HEK293 (cell line): ENCODE measurements around the gene AKAIN1.

Experiments used
- CTCF ChIA-PET: fragments of 350-600 bp; formaldehyde crosslinking; extraction: SDS; loops from one replicate; lab custom pipeline; 2021; ENCODE audit warnings: antibody characterized with exemption; lab: Yijun Ruan, JAX
- POLR2A ChIA-PET: fragments of 300-600 bp; formaldehyde crosslinking; extraction: SDS; loops from one replicate; lab custom pipeline; 2020; ENCODE audit warnings: antibody characterized with exemption, inconsistent platforms; lab: Yijun Ruan, JAX
- H3K27ac ChIP-seq: fragments of 200-500 bp; sonication (Bioruptor generic); 2 replicates; pipeline ENCODE4 v1.5.1; 2014; ENCODE audit warnings: low read depth, low read length, control low read depth, inconsistent platforms; ENCODE audit errors: extremely low read depth
- H3K36me3 ChIP-seq, 2 experiments: fragments of 200-500 bp in 1 of 2; sonication (Bioruptor generic) in 1 of 2; 1 replicate in 1 of 2; 2 replicates in 1 of 2; pipeline ENCODE4 v1.5.1; 2014 to 2017; ENCODE audit warnings: inconsistent platforms in 2 of 2, low read length in 2 of 2; ENCODE audit not compliant: control insufficient read depth in 2 of 2, insufficient read depth in 1 of 2
- H3K4me1 ChIP-seq: fragments of 200-500 bp; sonication (Bioruptor generic); 2 replicates; pipeline ENCODE4 v1.5.1; 2014; ENCODE audit warnings: mild to moderate bottlenecking, low read length, inconsistent platforms; ENCODE audit not compliant: control insufficient read depth, insufficient read depth
- H3K4me3 ChIP-seq: 2 replicates; pipeline ENCODE4 v1.5.1; 2011; ENCODE audit warnings: low read depth, mild to moderate bottlenecking, control low read depth, low read length, moderate library complexity
- H3K9me3 ChIP-seq: fragments of 200-500 bp; sonication (Bioruptor generic); 2 replicates; pipeline ENCODE4 v1.5.1; 2014; ENCODE audit warnings: low read depth, low read length, inconsistent platforms; ENCODE audit not compliant: control insufficient read depth, insufficient read depth
- ATF2 ChIP-seq: fragments of 450-650 bp; formaldehyde crosslinking; IDR thresholded peaks from 2 replicates; pipeline ENCODE4 v1.5.1; 2016; ENCODE audit warnings: missing biosample characterization, missing genetic modification characterization, low read depth
- BCL11A ChIP-seq: fragments of 450-650 bp; formaldehyde crosslinking; IDR thresholded peaks from 2 replicates; pipeline ENCODE4 v1.5.1; 2016; ENCODE audit warnings: low read depth, missing biosample characterization, missing genetic modification characterization
- KLF1 ChIP-seq: fragments of 450-650 bp; formaldehyde crosslinking; IDR thresholded peaks from 2 replicates; pipeline ENCODE4 v1.5.1; 2016; ENCODE audit warnings: missing biosample characterization, missing genetic modification characterization
- KLF16 ChIP-seq: fragments of 450-650 bp; formaldehyde crosslinking; IDR thresholded peaks from 2 replicates; pipeline ENCODE4 v1.5.1; 2017; ENCODE audit warnings: missing biosample characterization, missing genetic modification characterization
- KLF17 ChIP-seq: fragments of 450-650 bp; formaldehyde crosslinking; IDR thresholded peaks from 2 replicates; pipeline ENCODE4 v1.5.1; 2016; ENCODE audit warnings: missing biosample characterization, missing genetic modification characterization
- REPIN1 ChIP-seq: fragments of 450-650 bp; formaldehyde crosslinking; IDR thresholded peaks from 2 replicates; pipeline ENCODE4 v1.5.1; 2017; ENCODE audit warnings: missing biosample characterization, missing genetic modification characterization, low read depth
- SALL2 ChIP-seq: fragments of 450-650 bp; formaldehyde crosslinking; IDR thresholded peaks from 2 replicates; pipeline ENCODE4 v1.5.0; 2017; ENCODE audit warnings: missing biosample characterization, mild to moderate bottlenecking, missing genetic modification characterization, borderline replicate concordance
- SETDB1 ChIP-seq: IDR thresholded peaks from one replicate; pipeline ENCODE4 v1.6.1; 2017; ENCODE audit warnings: mild to moderate bottlenecking, low read length, moderate library complexity, mixed read lengths; ENCODE audit not compliant: insufficient read length
- TSHZ1 ChIP-seq: fragments of 450-650 bp; formaldehyde crosslinking; IDR thresholded peaks from 2 replicates; pipeline ENCODE4 v1.5.1; 2016; ENCODE audit warnings: missing biosample characterization, missing genetic modification characterization, borderline replicate concordance
- WT1 ChIP-seq: fragments of 450-650 bp; formaldehyde crosslinking; IDR thresholded peaks from 2 replicates; pipeline ENCODE4 v1.5.1; 2016; ENCODE audit warnings: missing biosample characterization, missing genetic modification characterization
- ZBTB20 ChIP-seq: fragments of 450-650 bp; formaldehyde crosslinking; IDR thresholded peaks from 2 replicates; pipeline ENCODE4 v1.5.1; 2016; ENCODE audit warnings: missing biosample characterization, missing genetic modification characterization
- ZBTB8A ChIP-seq: fragments of 450-650 bp; formaldehyde crosslinking; IDR thresholded peaks from 2 replicates; pipeline ENCODE4 v1.5.1; 2016; ENCODE audit warnings: missing biosample characterization, missing genetic modification characterization
- ZNF138 ChIP-seq: fragments of 450-650 bp; formaldehyde crosslinking; IDR thresholded peaks from 2 replicates; pipeline ENCODE4 v1.5.1; 2016; ENCODE audit warnings: missing biosample characterization, missing genetic modification characterization, borderline replicate concordance
- ZNF146 ChIP-seq: fragments of 450-650 bp; formaldehyde crosslinking; IDR thresholded peaks from 2 replicates; pipeline ENCODE4 v1.5.1; 2016; ENCODE audit warnings: missing biosample characterization, missing genetic modification characterization
- ZNF148 ChIP-seq: fragments of 450-650 bp; formaldehyde crosslinking; IDR thresholded peaks from 2 replicates; pipeline ENCODE4 v1.5.0; 2017; ENCODE audit warnings: missing biosample characterization, missing genetic modification characterization, borderline replicate concordance
- ZNF157 ChIP-seq: fragments of 450-650 bp; formaldehyde crosslinking; IDR thresholded peaks from 2 replicates; pipeline ENCODE4 v1.5.1; 2016; ENCODE audit warnings: missing biosample characterization, missing genetic modification characterization
- ZNF174 ChIP-seq: fragments of 450-650 bp; formaldehyde crosslinking; IDR thresholded peaks from 2 replicates; pipeline ENCODE4 v1.5.0; 2017; ENCODE audit warnings: missing biosample characterization, mild to moderate bottlenecking, missing genetic modification characterization
- ZNF202 ChIP-seq: fragments of 450-650 bp; formaldehyde crosslinking; IDR thresholded peaks from 2 replicates; pipeline ENCODE4 v1.5.1; 2016; ENCODE audit warnings: missing biosample characterization, missing genetic modification characterization, borderline replicate concordance
- ZNF221 ChIP-seq: fragments of 450-650 bp; formaldehyde crosslinking; IDR thresholded peaks from 2 replicates; pipeline ENCODE4 v1.5.1; 2017; ENCODE audit warnings: missing biosample characterization, missing genetic modification characterization, borderline replicate concordance
- ZNF311 ChIP-seq: fragments of 450-650 bp; formaldehyde crosslinking; IDR thresholded peaks from 2 replicates; pipeline ENCODE4 v1.5.1; 2017; ENCODE audit warnings: missing biosample characterization, missing genetic modification characterization, borderline replicate concordance
- ZNF335 ChIP-seq: fragments of 450-650 bp; formaldehyde crosslinking; conservative IDR thresholded peaks from 2 replicates; pipeline ENCODE4 v1.5.1; 2016; ENCODE audit warnings: missing biosample characterization, missing genetic modification characterization
- ZNF391 ChIP-seq: fragments of 450-650 bp; formaldehyde crosslinking; IDR thresholded peaks from 2 replicates; pipeline ENCODE4 v1.5.1; 2016; ENCODE audit warnings: low read depth, missing biosample characterization, missing genetic modification characterization, borderline replicate concordance
- ZNF529 ChIP-seq: fragments of 450-650 bp; formaldehyde crosslinking; IDR thresholded peaks from 2 replicates; pipeline ENCODE4 v1.5.1; 2017; ENCODE audit warnings: missing genetic modification characterization, missing biosample characterization; ENCODE audit not compliant: insufficient replicate concordance
- ZNF560 ChIP-seq: fragments of 450-650 bp; formaldehyde crosslinking; IDR thresholded peaks from 2 replicates; pipeline ENCODE4 v1.5.1; 2017; ENCODE audit warnings: missing biosample characterization, missing genetic modification characterization, borderline replicate concordance
- ZNF621 ChIP-seq: fragments of 450-650 bp; formaldehyde crosslinking; IDR thresholded peaks from 2 replicates; pipeline ENCODE4 v1.5.1; 2017; ENCODE audit warnings: missing biosample characterization, missing genetic modification characterization
- ZNF623 ChIP-seq: fragments of 450-650 bp; formaldehyde crosslinking; IDR thresholded peaks from 2 replicates; pipeline ENCODE4 v1.5.1; 2016; ENCODE audit warnings: missing biosample characterization, missing genetic modification characterization
- ZNF677 ChIP-seq: fragments of 450-650 bp; IDR thresholded peaks from 2 replicates; pipeline ENCODE4 v1.5.0; 2018; ENCODE audit warnings: missing biosample characterization, mild to moderate bottlenecking, missing genetic modification characterization, moderate library complexity
- ZNF76 ChIP-seq: fragments of 450-650 bp; formaldehyde crosslinking; IDR thresholded peaks from 2 replicates; pipeline ENCODE4; 2016; ENCODE audit warnings: low read depth, missing biosample characterization, missing genetic modification characterization, borderline replicate concordance
- ZNF830 ChIP-seq: fragments of 450-650 bp; IDR thresholded peaks from 2 replicates; pipeline ENCODE4 v1.5.0; 2018; ENCODE audit warnings: missing biosample characterization, missing genetic modification characterization, low read depth, mild to moderate bottlenecking, moderate library complexity

Gene AKAIN1

GRCh38 chr18:5195656-5196055 is 1.4 kb downstream of the AKAIN1 start:
- Histone ChIP-seq H3K27ac (no peak overlapping the region), H3K9me3 (no peaks in the 10 kb centered on the region), H3K4me3 (no peak overlapping the region), H3K4me1 (no peaks in the 10 kb centered on the region), H3K36me3 (no peaks in the 10 kb centered on the region)
- POLR2A ChIA-PET = no interaction called here
- no peak for TF ChIP-seq BCL11A (tag by site-specific recombination)
- no peak for TF ChIP-seq SETDB1
- TF ChIP-seq ZNF560 (tag by site-specific recombination) = no peak
- no peak for TF ChIP-seq ZNF830 (tag by site-specific recombination)
- no peak for TF ChIP-seq ZNF311 (tag by site-specific recombination)
- no peak for TF ChIP-seq ZNF623 (tag by site-specific recombination)
- no peak for TF ChIP-seq ZNF157 (tag by site-specific recombination)
- no peak for TF ChIP-seq ZNF335 (tag by site-specific recombination)
- TF ChIP-seq ZNF174 = no peak
- TF ChIP-seq ZNF391 (tag by site-specific recombination) = no peak
- no peak for TF ChIP-seq KLF16 (tag by site-specific recombination)
- TF ChIP-seq KLF1 (tag by site-specific recombination) = no peak
- no peak for TF ChIP-seq ZNF621 (tag by site-specific recombination)
- no peak for TF ChIP-seq ZNF146 (tag by site-specific recombination)
- TF ChIP-seq SALL2 (tag by site-specific recombination) = no peak
- CTCF ChIA-PET = no interaction called here

- ChIA-PET CTCF (no interaction called here), POLR2A (no interaction called here)
- Histone ChIP-seq H3K36me3 (no peaks in the 10 kb centered on the region), H3K4me3 (no peak overlapping the region), H3K9me3 (no peaks in the 10 kb centered on the region), H3K4me1 (no peaks in the 10 kb centered on the region), H3K27ac (no peak overlapping the region)
- no peak for TF ChIP-seq ZNF202 (tag by site-specific recombination)
- no peak for TF ChIP-seq TSHZ1 (tag by site-specific recombination)
- TF ChIP-seq ATF2 (tag by site-specific recombination) = no peak
- no peak for TF ChIP-seq REPIN1
- no peak for TF ChIP-seq WT1 (tag by site-specific recombination)
- no peak for TF ChIP-seq KLF17 (tag by site-specific recombination)
- no peak for TF ChIP-seq ZBTB20 (tag by site-specific recombination)
- no peak for TF ChIP-seq KLF16 (tag by site-specific recombination)
- TF ChIP-seq ZNF221 (tag by site-specific recombination) = no peak
- TF ChIP-seq ZNF76 (tag by site-specific recombination) = no peak
- no peak for TF ChIP-seq ZNF677 (tag by site-specific recombination)
- TF ChIP-seq ZNF148 (tag by site-specific recombination) = no peak
- TF ChIP-seq ZNF529 (tag by site-specific recombination) = no peak
- no peak for TF ChIP-seq ZNF138
- TF ChIP-seq ZBTB8A (tag by site-specific recombination) = no peak
Observed at GRCh38 chr18:5180254-5180653, 16.8 kb downstream of the AKAIN1 start.
